ENCODE measurements around the gene MAGEB17. TPM values are rescaled to one million over a fixed set of nuclear protein-coding genes. Genes with fewer than 3 reads are reported as not detected.

The MAGEB17 gene
- total RNA-seq = under 1 TPM in 1 of 4 donors, not detected in 3; 0.94 TPM

GRCh38 chrX:16167181-16167580 lies at the start of gene MAGEB17:
MAGEB17 (plus strand) TSS chrX:16167481; CDS start chrX:16170383, 2,902 bp downstream.
- TF ChIP-seq CTCF (IDR thresholded peaks at IDR 0.05; ENCODE audit: low read depth) = no peak

GRCh38 chrX:16119353-16120220 lies 47.7 kb upstream of the MAGEB17 start:
- TF ChIP-seq CTCF (IDR thresholded peaks at IDR 0.05; ENCODE audit: low read depth) = no peak

GRCh38 chrX:16120431-16120830 lies 46.9 kb upstream of the MAGEB17 start:
- TF ChIP-seq CTCF (IDR thresholded peaks at IDR 0.05; ENCODE audit: low read depth) = no peak

- no peak for TF ChIP-seq CTCF (IDR thresholded peaks at IDR 0.05; ENCODE audit: low read depth)
Observed at GRCh38 chrX:16123222-16123786, 44.0 kb upstream of the MAGEB17 start, which contains the start of gene GRPR. GRPR (plus strand) TSS chrX:16123565; CDS start chrX:16123954, 389 bp downstream.

- no peak for TF ChIP-seq CTCF (IDR thresholded peaks at IDR 0.05; ENCODE audit: low read depth)
Observed at GRCh38 chrX:16124201-16124600, 43.1 kb upstream of the MAGEB17 start.

- TF ChIP-seq CTCF (IDR thresholded peaks at IDR 0.05; ENCODE audit: low read depth) = no peak
Observed at GRCh38 chrX:16125520-16126149, 41.6 kb upstream of the MAGEB17 start.

- no peak for TF ChIP-seq CTCF (IDR thresholded peaks at IDR 0.05; ENCODE audit: low read depth)
Observed at GRCh38 chrX:16130707-16131106, 36.6 kb upstream of the MAGEB17 start.
